HepG2 (cell line): Measurements from ENCODE around the gene DPH7. TPM values are rescaled to one million over a fixed set of nuclear protein-coding genes. Genes with fewer than 3 reads are reported as not detected.

Experiments
- AKAP8 ChIP-seq: sonication (generic); formaldehyde crosslinking; IDR thresholded peaks from 2 replicates; pipeline ENCODE4 v1.5.1; 2020; ENCODE audit warnings: mild to moderate bottlenecking, missing genetic modification reagents
- ARHGAP35 ChIP-seq: sonication (generic); formaldehyde crosslinking; IDR thresholded peaks from 2 replicates; pipeline ENCODE4 v1.9.0; 2022; ENCODE audit warnings: mild to moderate bottlenecking, inconsistent platforms, moderate library complexity, missing genetic modification reagents, borderline replicate concordance
- ARNT ChIP-seq: fragments of 450-650 bp; IDR thresholded peaks from 2 replicates; pipeline ENCODE4 v1.6.1; 2017
- ATF2 ChIP-seq: sonication (generic); formaldehyde crosslinking; IDR thresholded peaks from 2 replicates; pipeline ENCODE4 v1.4.0; 2020; ENCODE audit warnings: missing genetic modification reagents
- PBX2 ChIP-seq: IDR thresholded peaks from 2 replicates; pipeline ENCODE4 v1.6.1; 2016; ENCODE audit warnings: control low read depth
- RFXANK ChIP-seq: IDR thresholded peaks from 2 replicates; pipeline ENCODE4 v1.6.1; 2016
- ZBTB20 ChIP-seq: sonication (generic); formaldehyde crosslinking; IDR thresholded peaks from 2 replicates; pipeline ENCODE4 v1.8.1; 2023; ENCODE audit warnings: missing genetic modification reagents, low read depth, mild to moderate bottlenecking, borderline replicate concordance
- ZNF34 ChIP-seq: sonication (generic); formaldehyde crosslinking; IDR thresholded peaks from 2 replicates; pipeline ENCODE4 v1.4.0; 2020; ENCODE audit warnings: mild to moderate bottlenecking, missing genetic modification reagents, borderline replicate concordance
- polyA plus RNA-seq, 8 experiments: library from polyadenylated mRNA; depleted of rRNA in 3 of 8; stranded (reverse) in 7 of 8; unstranded in 1 of 8; fragments of >200 nt; fragmentation: Illumina TruSeq in 4 of 8; extraction: Trizol in 4 of 8; gene quantifications; 2 replicates each; pipeline versions ENCODE4 v1.2.1 to v1.2.3, GENCODE V29; 2011 to 2016; ENCODE audit warnings: low read depth in 4 of 8, missing spikeins in 1 of 8, mixed read lengths in 1 of 8; ENCODE audit not compliant: insufficient read depth in 1 of 8
- total RNA-seq, 5 experiments: library from RNA; depleted of rRNA; stranded (reverse); fragments of >200 nt; fragmentation: Illumina TruSeq; extraction: Trizol; gene quantifications; 2 replicates each; pipeline ENCODE4 v1.2.3, GENCODE V29; 2016; ENCODE audit warnings: low read depth in 1 of 5
- TF ChIP-seq, protein P1 (sequence below): sonication (generic); formaldehyde crosslinking; IDR thresholded peaks from 2 replicates; pipeline ENCODE4 v1.5.0; 2020; ENCODE audit warnings: mild to moderate bottlenecking, missing genetic modification reagents
- TF ChIP-seq, protein P2 (sequence below): sonication (generic); formaldehyde crosslinking; IDR thresholded peaks from 2 replicates; pipeline ENCODE4 v1.4.0; 2020; ENCODE audit warnings: missing genetic modification reagents, low read depth, mild to moderate bottlenecking, borderline replicate concordance
- TF ChIP-seq, protein P3 (sequence below): sonication (generic); formaldehyde crosslinking; IDR thresholded peaks from 2 replicates; pipeline ENCODE4 v1.5.0; 2020; ENCODE audit warnings: missing genetic modification reagents, mild to moderate bottlenecking, borderline replicate concordance
- TF ChIP-seq, protein P4 (sequence below): sonication (generic); formaldehyde crosslinking; IDR thresholded peaks from 2 replicates; pipeline ENCODE4 v1.5.1; 2020; ENCODE audit warnings: mild to moderate bottlenecking, missing genetic modification reagents, moderate library complexity
- TF ChIP-seq, protein P5 (sequence below): sonication (generic); formaldehyde crosslinking; conservative IDR thresholded peaks from 2 replicates; pipeline ENCODE4 v1.4.0; 2020; ENCODE audit warnings: mild to moderate bottlenecking, missing genetic modification reagents, moderate library complexity

DPH7 gene
- total and polyA plus RNA-seq, 2 of the 13 experiments (the other 11 are each of a cell fraction or from before 2014, with no cell fraction given): 27.6 to 31.6 TPM

DNA sequence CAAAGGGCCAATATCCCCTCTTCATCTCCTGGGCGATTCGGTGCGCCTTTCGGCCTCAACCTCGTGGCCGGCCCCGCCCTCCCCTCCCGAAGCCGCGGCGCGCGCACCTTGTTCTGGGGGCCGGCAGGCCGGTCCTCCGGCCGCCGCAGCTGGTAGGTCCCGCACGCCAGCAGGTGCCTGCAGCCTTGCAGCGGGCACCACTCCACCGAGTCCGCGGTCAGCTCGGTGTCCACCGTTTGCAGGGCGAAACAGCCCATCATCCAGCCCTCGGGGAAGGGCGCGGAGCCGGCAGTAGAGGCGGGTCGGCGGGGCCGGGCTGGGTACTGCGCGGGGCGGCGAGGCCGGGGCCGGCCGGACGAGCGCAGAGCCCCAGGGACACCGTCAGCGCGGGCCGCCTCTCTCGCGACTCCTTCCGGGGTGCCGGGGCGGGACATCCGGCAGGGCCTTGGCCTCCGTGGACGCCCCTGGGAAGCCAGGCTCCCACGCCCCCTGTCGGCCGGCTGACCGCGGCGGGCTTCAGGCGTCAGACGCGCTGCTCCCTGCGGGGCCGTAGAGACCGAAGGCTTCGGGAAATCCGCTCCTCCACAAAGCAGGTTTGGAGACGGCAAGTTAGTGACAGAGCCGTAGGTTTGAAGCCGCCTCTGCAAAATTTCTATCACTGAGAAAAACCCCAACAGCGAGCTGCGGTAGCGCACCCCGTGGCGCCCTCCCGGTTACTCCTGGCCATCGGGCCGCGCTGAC, at the start of gene DPH7 (continued):
- TF ChIP-seq ZBTB20 (CRISPR knock-in tag) (no peak; the same call in 1 of the 2 replicates), PBX2 (CRISPR knock-in tag) (no peak), ARNT (no peak), AKAP8 (CRISPR knock-in tag) (peak; percentile 83; the same call in 1 of the 2 replicates), ZNF34 (peak; percentile 60; the same call in 1 of the 2 replicates), ATF2 (peak; percentile 47; the same call in 1 of the 2 replicates), ARHGAP35 (CRISPR knock-in tag) (no peak; the same call in 1 of the 2 replicates), RFXANK (CRISPR knock-in tag) (0 out of 2 replicates have a peak, but pooled peaks have one; percentile 60)
- TF ChIP-seq, protein P1, sequence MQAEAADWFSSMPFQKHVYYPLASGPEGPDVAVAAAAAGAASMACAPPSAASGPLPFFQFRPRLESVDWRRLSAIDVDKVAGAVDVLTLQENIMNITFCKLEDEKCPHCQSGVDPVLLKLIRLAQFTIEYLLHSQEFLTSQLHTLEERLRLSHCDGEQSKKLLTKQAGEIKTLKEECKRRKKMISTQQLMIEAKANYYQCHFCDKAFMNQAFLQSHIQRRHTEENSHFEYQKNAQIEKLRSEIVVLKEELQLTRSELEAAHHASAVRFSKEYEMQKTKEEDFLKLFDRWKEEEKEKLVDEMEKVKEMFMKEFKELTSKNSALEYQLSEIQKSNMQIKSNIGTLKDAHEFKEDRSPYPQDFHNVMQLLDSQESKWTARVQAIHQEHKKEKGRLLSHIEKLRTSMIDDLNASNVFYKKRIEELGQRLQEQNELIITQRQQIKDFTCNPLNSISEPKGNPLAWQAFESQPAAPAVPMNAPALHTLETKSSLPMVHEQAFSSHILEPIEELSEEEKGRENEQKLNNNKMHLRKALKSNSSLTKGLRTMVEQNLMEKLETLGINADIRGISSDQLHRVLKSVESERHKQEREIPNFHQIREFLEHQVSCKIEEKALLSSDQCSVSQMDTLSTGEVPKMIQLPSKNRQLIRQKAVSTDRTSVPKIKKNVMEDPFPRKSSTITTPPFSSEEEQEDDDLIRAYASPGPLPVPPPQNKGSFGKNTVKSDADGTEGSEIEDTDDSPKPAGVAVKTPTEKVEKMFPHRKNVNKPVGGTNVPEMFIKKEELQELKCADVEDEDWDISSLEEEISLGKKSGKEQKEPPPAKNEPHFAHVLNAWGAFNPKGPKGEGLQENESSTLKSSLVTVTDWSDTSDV (CRISPR knock-in tag): peak; percentile 31; the same call in 1 of the 2 replicates
- TF ChIP-seq, protein P2, sequence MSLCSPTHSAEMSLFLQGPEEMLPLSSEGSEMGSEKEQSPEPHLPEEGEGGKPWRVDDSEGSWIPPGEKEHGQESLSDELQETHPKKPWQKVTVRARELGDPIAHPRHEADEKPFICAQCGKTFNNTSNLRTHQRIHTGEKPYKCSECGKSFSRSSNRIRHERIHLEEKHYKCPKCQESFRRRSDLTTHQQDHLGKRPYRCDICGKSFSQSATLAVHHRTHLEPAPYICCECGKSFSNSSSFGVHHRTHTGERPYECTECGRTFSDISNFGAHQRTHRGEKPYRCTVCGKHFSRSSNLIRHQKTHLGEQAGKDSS: no peak; the same call in none of the 2 replicates
- TF ChIP-seq, protein P3, sequence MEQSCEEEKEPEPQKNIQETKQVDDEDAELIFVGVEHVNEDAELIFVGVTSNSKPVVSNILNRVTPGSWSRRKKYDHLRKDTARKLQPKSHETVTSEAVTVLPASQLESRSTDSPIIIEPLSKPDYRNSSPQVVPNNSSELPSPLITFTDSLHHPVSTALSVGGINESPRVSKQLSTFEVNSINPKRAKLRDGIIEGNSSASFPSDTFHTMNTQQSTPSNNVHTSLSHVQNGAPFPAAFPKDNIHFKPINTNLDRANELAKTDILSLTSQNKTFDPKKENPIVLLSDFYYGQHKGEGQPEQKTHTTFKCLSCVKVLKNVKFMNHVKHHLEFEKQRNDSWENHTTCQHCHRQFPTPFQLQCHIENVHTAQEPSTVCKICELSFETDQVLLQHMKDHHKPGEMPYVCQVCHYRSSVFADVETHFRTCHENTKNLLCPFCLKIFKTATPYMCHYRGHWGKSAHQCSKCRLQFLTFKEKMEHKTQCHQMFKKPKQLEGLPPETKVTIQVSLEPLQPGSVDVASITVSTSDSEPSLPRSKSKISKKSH (CRISPR knock-in tag): 0 out of 2 replicates have a peak, but pooled peaks have one; percentile 19
- TF ChIP-seq, protein P4, sequence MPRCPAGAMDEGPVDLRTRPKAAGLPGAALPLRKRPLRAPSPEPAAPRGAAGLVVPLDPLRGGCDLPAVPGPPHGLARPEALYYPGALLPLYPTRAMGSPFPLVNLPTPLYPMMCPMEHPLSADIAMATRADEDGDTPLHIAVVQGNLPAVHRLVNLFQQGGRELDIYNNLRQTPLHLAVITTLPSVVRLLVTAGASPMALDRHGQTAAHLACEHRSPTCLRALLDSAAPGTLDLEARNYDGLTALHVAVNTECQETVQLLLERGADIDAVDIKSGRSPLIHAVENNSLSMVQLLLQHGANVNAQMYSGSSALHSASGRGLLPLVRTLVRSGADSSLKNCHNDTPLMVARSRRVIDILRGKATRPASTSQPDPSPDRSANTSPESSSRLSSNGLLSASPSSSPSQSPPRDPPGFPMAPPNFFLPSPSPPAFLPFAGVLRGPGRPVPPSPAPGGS (CRISPR knock-in tag): peak; percentile 83; the same call in 1 of the 2 replicates
- TF ChIP-seq, protein P5, sequence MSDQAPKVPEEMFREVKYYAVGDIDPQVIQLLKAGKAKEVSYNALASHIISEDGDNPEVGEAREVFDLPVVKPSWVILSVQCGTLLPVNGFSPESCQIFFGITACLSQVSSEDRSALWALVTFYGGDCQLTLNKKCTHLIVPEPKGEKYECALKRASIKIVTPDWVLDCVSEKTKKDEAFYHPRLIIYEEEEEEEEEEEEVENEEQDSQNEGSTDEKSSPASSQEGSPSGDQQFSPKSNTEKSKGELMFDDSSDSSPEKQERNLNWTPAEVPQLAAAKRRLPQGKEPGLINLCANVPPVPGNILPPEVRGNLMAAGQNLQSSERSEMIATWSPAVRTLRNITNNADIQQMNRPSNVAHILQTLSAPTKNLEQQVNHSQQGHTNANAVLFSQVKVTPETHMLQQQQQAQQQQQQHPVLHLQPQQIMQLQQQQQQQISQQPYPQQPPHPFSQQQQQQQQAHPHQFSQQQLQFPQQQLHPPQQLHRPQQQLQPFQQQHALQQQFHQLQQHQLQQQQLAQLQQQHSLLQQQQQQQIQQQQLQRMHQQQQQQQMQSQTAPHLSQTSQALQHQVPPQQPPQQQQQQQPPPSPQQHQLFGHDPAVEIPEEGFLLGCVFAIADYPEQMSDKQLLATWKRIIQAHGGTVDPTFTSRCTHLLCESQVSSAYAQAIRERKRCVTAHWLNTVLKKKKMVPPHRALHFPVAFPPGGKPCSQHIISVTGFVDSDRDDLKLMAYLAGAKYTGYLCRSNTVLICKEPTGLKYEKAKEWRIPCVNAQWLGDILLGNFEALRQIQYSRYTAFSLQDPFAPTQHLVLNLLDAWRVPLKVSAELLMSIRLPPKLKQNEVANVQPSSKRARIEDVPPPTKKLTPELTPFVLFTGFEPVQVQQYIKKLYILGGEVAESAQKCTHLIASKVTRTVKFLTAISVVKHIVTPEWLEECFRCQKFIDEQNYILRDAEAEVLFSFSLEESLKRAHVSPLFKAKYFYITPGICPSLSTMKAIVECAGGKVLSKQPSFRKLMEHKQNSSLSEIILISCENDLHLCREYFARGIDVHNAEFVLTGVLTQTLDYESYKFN: peak; percentile 36
